Type B pancreatic cell (in vitro differentiated cells): ENCODE results near the gene PCSK6. TPM values are rescaled to one million over a fixed set of nuclear protein-coding genes. Genes with fewer than 3 reads are reported as not detected.

ENCODE experiments used
- DNase-seq: peaks from one replicate; pipeline ENCODE4 v3.0.0; 2021; ENCODE audit warnings: mixed read lengths; ENCODE audit not compliant: unreplicated experiment; ENCODE audit errors: extremely low spot score
- H3K27ac Mint-ChIP-seq: 2 replicates; pipeline ENCODE4 v1.8.0; 2021; ENCODE audit warnings: mild to moderate bottlenecking, mixed read lengths
- H3K27me3 Mint-ChIP-seq: 2 replicates; pipeline ENCODE4 v1.8.0; 2021; ENCODE audit warnings: mixed read lengths
- H3K36me3 Mint-ChIP-seq: 2 replicates; pipeline ENCODE4 v1.8.0; 2021; ENCODE audit warnings: mixed read lengths
- H3K4me1 Mint-ChIP-seq: one replicate; pipeline ENCODE4 v1.8.0; 2021; ENCODE audit warnings: mixed read lengths; ENCODE audit not compliant: unreplicated experiment
- H3K4me3 Mint-ChIP-seq: 2 replicates; pipeline ENCODE4 v1.8.0; 2021; ENCODE audit warnings: mild to moderate bottlenecking, mixed read lengths
- H3K9me3 Mint-ChIP-seq: 2 replicates; pipeline ENCODE4 v1.8.0; 2021; ENCODE audit warnings: mixed read lengths
- total RNA-seq: library from RNA; stranded (reverse); gene quantifications from 2 replicates; pipeline ENCODE4 v1.2.1, GENCODE V29; 2021; ENCODE audit warnings: low replicate concordance
- TF ChIP-seq, protein P1 (sequence below): fragments of 200-600 bp; sonication (generic); conservative IDR thresholded peaks from 2 replicates; pipeline ENCODE4 v1.5.0; 2021; ENCODE audit warnings: antibody characterized with exemption, mild to moderate bottlenecking

Gene PCSK6
- total RNA-seq, 1 donor from 2014 or later = 5.4 TPM

DNA sequence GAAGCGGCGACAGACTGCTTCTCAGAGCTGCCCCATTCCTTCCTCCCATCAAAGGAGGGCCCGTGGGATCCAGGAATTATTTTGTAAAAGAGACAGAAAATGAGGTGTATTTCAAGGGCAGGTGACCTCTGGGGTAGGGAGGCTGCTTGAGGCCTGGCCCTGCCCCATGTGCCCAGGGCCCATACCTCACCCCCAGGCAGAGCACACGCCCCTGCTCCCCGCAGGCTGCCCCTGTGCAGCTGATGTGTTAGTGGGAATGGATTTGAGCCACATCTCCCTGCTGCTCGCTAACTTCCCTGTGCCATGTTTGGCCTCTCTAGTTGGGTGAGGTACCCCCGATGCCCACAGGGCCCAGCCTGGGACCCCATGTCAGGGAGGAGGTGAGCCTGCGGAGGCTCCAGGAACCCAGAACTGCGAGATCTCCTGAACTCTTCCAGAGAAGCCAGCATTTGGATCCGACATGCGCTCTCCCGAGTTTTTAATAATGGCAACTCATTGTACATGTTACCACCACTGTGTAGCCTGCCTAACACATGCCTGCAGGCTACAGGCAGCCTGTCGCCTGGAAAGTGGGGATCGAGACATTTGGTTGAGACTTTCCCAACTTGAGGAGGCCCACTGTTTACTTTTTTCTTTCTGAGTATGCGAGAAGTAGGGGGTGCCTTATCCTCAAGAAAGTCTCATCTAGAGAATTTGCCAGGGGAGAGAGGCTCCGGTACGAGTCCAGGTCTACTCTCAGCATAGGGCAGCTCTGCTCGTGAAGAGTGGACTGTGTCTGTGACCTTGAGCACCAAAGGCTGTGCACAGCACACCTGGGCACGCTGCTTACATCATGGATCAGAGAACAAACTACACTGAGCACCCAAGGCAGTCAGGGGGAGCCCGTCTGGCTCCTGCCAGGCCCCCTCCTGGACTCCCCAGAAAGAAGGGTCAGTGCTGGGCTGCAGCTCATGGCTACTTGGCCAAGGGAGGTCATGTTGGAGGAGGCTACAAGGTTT, 36.1 kb downstream of the PCSK6 start:
- no peak overlapping the region for H3K4me3 Mint-ChIP-seq
- H3K27ac Mint-ChIP-seq = no peak overlapping the region
- no peaks in the 10 kb centered on the region for H3K36me3 Mint-ChIP-seq
- peaks cover 42% of the 10 kb centered on the region for H3K4me1 Mint-ChIP-seq
- H3K9me3 Mint-ChIP-seq = no peaks in the 10 kb centered on the region
- no peak for DNase-seq
- H3K27me3 Mint-ChIP-seq = peaks cover 3% of the 10 kb centered on the region
- TF ChIP-seq, protein P1, sequence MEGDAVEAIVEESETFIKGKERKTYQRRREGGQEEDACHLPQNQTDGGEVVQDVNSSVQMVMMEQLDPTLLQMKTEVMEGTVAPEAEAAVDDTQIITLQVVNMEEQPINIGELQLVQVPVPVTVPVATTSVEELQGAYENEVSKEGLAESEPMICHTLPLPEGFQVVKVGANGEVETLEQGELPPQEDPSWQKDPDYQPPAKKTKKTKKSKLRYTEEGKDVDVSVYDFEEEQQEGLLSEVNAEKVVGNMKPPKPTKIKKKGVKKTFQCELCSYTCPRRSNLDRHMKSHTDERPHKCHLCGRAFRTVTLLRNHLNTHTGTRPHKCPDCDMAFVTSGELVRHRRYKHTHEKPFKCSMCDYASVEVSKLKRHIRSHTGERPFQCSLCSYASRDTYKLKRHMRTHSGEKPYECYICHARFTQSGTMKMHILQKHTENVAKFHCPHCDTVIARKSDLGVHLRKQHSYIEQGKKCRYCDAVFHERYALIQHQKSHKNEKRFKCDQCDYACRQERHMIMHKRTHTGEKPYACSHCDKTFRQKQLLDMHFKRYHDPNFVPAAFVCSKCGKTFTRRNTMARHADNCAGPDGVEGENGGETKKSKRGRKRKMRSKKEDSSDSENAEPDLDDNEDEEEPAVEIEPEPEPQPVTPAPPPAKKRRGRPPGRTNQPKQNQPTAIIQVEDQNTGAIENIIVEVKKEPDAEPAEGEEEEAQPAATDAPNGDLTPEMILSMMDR = no peak

DNA sequence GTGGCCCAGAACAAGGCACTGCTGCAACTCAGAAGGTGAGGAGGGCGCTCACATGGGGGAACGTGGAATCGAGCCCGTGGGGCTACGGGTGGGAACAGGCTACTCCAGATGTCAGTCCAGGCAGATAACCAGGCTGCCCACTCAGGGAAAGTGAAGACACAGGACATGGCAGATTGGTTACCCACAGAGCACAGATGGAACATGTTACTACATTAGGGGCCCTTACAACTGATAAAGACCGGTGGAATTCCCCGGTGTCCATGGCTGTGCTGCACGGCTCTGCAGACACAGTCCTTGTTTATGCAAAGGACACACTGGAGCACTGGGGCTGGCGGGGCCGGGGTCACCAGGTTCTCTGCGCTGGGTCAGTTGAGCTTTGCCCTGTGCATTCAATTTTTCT, 36.9 kb downstream of the PCSK6 start:
- H3K27me3 Mint-ChIP-seq = peaks cover 3% of the 10 kb centered on the region
- no peak for DNase-seq
- H3K27ac Mint-ChIP-seq = no peak overlapping the region
- TF ChIP-seq, protein P1 = no peak
- H3K36me3 Mint-ChIP-seq = no peaks in the 10 kb centered on the region
- H3K4me1 Mint-ChIP-seq = peaks cover 44% of the 10 kb centered on the region
- peak overlapping the region; percentile 2 for H3K4me3 Mint-ChIP-seq
- H3K9me3 Mint-ChIP-seq = no peaks in the 10 kb centered on the region

DNA sequence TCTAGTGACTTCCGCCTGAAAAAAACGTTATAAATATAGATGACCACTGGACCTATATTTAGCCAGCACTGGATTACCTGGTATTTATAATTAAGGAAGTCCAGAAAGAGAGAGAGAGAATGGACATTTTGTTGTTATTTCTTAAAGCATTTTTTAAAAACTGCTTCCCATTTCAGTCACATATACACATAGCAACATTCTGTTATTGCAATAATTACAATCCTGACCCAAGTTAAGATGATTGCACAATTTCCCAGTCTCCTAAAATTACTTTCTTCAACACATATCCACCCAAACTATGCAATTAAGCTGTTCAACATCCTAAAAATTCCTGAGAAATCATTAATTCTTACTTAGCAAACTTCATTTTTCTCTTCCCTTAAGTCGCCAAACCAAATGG, 37.7 kb downstream of the PCSK6 start:
- Mint-ChIP-seq H3K36me3 (no peaks in the 10 kb centered on the region), H3K27ac (no peak overlapping the region), H3K4me3 (no peak overlapping the region), H3K27me3 (peaks cover 3% of the 10 kb centered on the region), H3K4me1 (peaks cover 44% of the 10 kb centered on the region), H3K9me3 (no peaks in the 10 kb centered on the region)
- TF ChIP-seq, protein P1 = no peak
- no peak for DNase-seq

DNA sequence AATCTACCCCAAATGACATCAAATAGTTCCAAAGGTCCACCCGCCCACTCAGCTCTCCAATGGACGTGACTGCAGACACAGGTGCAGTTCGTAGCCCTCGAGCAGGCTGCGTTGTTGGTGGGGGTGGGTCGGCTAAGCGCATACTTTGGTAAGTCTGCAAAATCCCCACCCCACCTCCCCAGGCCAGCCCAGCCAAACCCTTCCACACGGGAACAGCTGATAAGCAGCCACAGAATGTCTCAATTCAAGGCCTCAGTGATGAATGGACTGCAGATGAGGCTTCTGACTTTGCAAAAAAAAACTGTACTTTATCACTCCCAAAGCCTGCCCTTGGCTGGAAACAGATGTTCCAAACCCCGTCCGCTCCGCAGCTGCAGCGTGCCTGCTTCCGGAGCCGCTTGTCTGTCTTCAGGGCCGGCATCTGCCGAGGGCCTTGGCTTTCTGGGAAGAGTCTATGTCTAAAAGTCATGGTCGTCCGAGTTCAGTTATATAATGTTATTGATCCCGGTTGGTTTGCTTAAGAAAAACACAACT, 38.2 kb downstream of the PCSK6 start:
- H3K9me3 Mint-ChIP-seq = no peaks in the 10 kb centered on the region
- peaks cover 4% of the 10 kb centered on the region for H3K27me3 Mint-ChIP-seq
- no peak overlapping the region for H3K4me3 Mint-ChIP-seq
- no peak overlapping the region for H3K27ac Mint-ChIP-seq
- H3K4me1 Mint-ChIP-seq = peaks cover 44% of the 10 kb centered on the region
- no peak for DNase-seq
- TF ChIP-seq, protein P1 = no peak
- H3K36me3 Mint-ChIP-seq = peaks cover under 1% of the 10 kb centered on the region

DNA sequence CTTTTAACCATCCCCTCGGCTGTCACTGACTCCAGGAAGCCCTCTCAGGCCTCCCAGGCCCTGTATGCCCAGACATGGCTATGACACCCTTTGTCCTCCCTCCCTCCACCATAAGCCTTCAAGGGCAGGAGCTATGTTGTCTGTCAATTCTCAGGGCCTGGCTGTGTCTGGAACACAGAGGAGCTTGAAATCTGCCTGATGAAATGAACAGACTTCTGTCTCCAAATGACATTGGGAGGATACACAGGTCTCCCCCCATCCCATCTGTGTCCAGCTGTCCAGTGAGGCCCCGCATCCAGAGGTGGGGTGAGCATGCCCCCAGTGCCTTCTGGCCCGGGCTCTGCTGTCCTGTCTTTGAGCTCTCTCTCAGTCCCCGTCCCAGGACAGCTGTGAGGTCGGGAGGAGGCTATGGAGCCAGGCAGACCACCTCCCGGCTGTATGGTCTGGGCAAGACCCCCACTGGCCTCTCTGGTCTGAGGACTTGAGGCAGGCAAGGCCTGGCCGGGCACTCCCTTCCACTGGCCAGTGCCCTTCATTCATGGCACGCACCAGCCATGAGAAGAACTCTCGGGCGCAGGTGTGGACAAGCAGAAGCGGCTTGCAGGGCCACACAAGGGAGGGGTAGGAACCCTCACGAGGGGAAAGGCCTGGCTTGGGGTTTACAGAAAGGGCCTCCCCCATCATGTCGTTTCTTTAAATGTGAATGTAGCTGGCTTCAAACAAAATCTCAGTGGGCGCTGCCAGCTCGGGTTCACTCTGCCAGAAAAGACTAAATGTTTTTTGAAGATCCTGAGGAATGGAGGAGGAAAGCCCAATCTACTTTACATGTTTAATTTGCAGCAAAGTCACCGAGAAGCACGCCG, 38.9 kb downstream of the PCSK6 start:
- Mint-ChIP-seq H3K36me3 (peaks cover 3% of the 10 kb centered on the region), H3K4me1 (peaks cover 41% of the 10 kb centered on the region), H3K9me3 (no peaks in the 10 kb centered on the region), H3K27ac (no peak overlapping the region), H3K4me3 (no peak overlapping the region), H3K27me3 (peaks cover 3% of the 10 kb centered on the region)
- TF ChIP-seq, protein P1 = no peak
- DNase-seq = no peak
